Measurements from ENCODE around the gene ALDH18A1. TPM values are rescaled to one million over a fixed set of nuclear protein-coding genes. Genes with fewer than 3 reads are reported as not detected.
"Not testable (repeated sequence)": the region's sequence is repeated elsewhere in the genome, so short reads cannot be mapped to it uniquely, and the experiment has no call there.

Gene ALDH18A1
- total and polyA plus RNA-seq, 4 donors, result 10.0 to 35.0 (median 25.2) TPM

DNA sequence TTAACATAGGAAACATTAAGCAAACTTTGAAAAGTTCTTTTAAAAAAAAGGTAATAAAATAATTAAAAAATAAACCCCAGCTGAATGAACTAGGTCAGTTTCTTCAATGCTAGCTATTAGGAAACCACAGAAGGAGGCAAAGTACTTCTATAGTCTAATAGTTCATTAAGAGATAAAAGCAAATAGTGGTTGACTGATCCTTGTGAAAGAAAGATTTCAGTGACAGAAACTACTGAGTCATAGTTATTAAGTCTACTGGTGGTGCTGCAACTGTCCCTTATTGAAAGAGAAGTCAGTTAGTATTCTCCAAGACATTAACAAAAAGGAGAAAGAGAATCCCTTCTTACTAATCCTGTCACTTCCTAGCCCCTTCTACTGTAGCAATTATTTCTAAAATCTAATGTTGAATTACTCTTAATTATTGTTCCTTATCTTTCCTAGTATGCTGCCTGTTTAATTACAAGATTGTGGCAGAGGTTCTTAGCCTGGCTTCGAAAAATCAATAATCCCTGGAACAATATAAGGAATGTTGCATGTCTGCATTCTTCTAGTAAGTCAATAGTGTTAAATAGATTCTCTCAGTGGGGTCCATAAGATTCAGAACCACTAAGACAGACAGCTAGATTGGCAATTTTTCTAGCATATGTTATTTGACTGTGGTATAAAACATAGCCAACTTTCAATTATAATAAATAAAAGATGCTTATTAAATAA lies 19.0 kb upstream of the ALDH18A1 start:
- H3K36me3 ChIP-seq (ENCODE audit: control insufficient read depth in 4 of 4, insufficient read depth in 3 of 4, low read depth in 1 of 4, low read length in 3 of 4), result peaks cover 2 to 15% (median 5%) of the 10 kb centered on the region in 4 donors
- no peaks in the 10 kb centered on the region for H3K27me3 ChIP-seq (ENCODE audit: control insufficient read depth in 4 of 4, insufficient read depth in 4 of 4, low read length in 3 of 4)
- no peaks in the 10 kb centered on the region for H3K4me1 ChIP-seq (ENCODE audit: control insufficient read depth in 4 of 4, insufficient read depth in 4 of 4, low read length in 3 of 4)
- no peak overlapping the region for H3K27ac ChIP-seq (ENCODE audit: low read depth in 1 of 2, low read length in 2 of 2)
- H3K4me3 ChIP-seq (ENCODE audit: low read depth in 1 of 3, low read length in 3 of 3), result no peak overlapping the region
- no peaks in the 10 kb centered on the region for H3K9me3 ChIP-seq (ENCODE audit: control insufficient read depth in 4 of 4, low read length in 3 of 4)
- H3K9ac ChIP-seq (ENCODE audit: low read depth in 1 of 2, low read length in 2 of 2), result no peak overlapping the region
- TF ChIP-seq, protein P1, sequence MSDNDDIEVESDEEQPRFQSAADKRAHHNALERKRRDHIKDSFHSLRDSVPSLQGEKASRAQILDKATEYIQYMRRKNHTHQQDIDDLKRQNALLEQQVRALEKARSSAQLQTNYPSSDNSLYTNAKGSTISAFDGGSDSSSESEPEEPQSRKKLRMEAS (IDR thresholded peaks at IDR 0.05), result no peak
- TF ChIP-seq RAD21 (IDR thresholded peaks at IDR 0.05), result no peak
- no peak for TF ChIP-seq RXRA (IDR thresholded peaks at IDR 0.05)
- TF ChIP-seq FOXA2 (IDR thresholded peaks at IDR 0.05), result no peak
- TF ChIP-seq TAF1 (conservative IDR thresholded peaks at IDR 0.05), result no peak
- TF ChIP-seq NR2F2 (IDR thresholded peaks at IDR 0.05), result no peak
- TF ChIP-seq HNF4G (IDR thresholded peaks at IDR 0.05), result no peak
- TF ChIP-seq GABPA (IDR thresholded peaks at IDR 0.05 in 1 of 2, conservative IDR thresholded peaks at IDR 0.05 in 1 of 2), result no peak
- TF ChIP-seq YY1 (IDR thresholded peaks at IDR 0.05), result no peak
- TF ChIP-seq, protein P2, sequence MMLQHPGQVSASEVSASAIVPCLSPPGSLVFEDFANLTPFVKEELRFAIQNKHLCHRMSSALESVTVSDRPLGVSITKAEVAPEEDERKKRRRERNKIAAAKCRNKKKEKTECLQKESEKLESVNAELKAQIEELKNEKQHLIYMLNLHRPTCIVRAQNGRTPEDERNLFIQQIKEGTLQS (IDR thresholded peaks at IDR 0.05), result no peak
- no peak for TF ChIP-seq EGR1 (IDR thresholded peaks at IDR 0.05; ENCODE audit: low read depth in 2 of 2)
- TF ChIP-seq, protein P3, sequence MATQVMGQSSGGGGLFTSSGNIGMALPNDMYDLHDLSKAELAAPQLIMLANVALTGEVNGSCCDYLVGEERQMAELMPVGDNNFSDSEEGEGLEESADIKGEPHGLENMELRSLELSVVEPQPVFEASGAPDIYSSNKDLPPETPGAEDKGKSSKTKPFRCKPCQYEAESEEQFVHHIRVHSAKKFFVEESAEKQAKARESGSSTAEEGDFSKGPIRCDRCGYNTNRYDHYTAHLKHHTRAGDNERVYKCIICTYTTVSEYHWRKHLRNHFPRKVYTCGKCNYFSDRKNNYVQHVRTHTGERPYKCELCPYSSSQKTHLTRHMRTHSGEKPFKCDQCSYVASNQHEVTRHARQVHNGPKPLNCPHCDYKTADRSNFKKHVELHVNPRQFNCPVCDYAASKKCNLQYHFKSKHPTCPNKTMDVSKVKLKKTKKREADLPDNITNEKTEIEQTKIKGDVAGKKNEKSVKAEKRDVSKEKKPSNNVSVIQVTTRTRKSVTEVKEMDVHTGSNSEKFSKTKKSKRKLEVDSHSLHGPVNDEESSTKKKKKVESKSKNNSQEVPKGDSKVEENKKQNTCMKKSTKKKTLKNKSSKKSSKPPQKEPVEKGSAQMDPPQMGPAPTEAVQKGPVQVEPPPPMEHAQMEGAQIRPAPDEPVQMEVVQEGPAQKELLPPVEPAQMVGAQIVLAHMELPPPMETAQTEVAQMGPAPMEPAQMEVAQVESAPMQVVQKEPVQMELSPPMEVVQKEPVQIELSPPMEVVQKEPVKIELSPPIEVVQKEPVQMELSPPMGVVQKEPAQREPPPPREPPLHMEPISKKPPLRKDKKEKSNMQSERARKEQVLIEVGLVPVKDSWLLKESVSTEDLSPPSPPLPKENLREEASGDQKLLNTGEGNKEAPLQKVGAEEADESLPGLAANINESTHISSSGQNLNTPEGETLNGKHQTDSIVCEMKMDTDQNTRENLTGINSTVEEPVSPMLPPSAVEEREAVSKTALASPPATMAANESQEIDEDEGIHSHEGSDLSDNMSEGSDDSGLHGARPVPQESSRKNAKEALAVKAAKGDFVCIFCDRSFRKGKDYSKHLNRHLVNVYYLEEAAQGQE (IDR thresholded peaks at IDR 0.05), result no peak
- TF ChIP-seq JUND (IDR thresholded peaks at IDR 0.05), result no peak
- no peak for TF ChIP-seq SP1 (IDR thresholded peaks at IDR 0.05)
- TF ChIP-seq HNF4A (conservative IDR thresholded peaks at IDR 0.05), result no peak
- DNase-seq (ENCODE audit: low spot score), result no peak
- WGBS, result 76% methylated on average over 1 of the region's 1 CpG

DNA sequence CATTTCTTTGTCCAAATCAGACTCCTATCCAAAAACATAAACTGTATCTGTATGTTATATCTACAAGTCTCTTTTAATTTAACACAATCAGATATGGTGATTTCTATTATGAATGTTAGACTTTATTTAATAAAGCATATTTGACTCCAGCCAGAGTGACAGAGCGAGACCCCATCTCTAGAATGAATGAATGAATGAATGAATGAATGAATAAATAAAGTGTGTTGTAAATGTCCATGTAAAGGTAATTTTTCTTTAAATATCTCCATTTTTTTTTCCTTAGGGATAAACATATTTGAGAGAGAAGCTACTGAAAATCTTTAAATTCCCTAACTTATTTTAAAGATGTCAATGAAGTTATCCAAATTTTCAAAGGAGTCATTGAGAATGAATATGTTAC lies 18.1 kb upstream of the ALDH18A1 start:
- Histone ChIP-seq H3K36me3 (ENCODE audit: control insufficient read depth in 4 of 4, insufficient read depth in 3 of 4, low read depth in 1 of 4, low read length in 3 of 4) (peaks cover 0 to 13% (median 2%) of the 10 kb centered on the region in 4 donors), H3K4me1 (ENCODE audit: control insufficient read depth in 4 of 4, insufficient read depth in 4 of 4, low read length in 3 of 4) (no peaks in the 10 kb centered on the region), H3K4me3 (ENCODE audit: low read depth in 1 of 3, low read length in 3 of 3) (no peak overlapping the region), H3K9ac (ENCODE audit: low read depth in 1 of 2, low read length in 2 of 2) (no peak overlapping the region), H3K27me3 (ENCODE audit: control insufficient read depth in 4 of 4, insufficient read depth in 4 of 4, low read length in 3 of 4) (no peaks in the 10 kb centered on the region), H3K27ac (ENCODE audit: low read depth in 1 of 2, low read length in 2 of 2) (no peak overlapping the region), H3K9me3 (ENCODE audit: control insufficient read depth in 4 of 4, low read length in 3 of 4) (no peaks in the 10 kb centered on the region)
- 98% methylated on average over 1 of the region's 1 CpG for WGBS
- DNase-seq (ENCODE audit: low spot score), result no peak
- no peak for TF ChIP-seq TAF1 (conservative IDR thresholded peaks at IDR 0.05)
- TF ChIP-seq, protein P3 (IDR thresholded peaks at IDR 0.05), result no peak
- TF ChIP-seq FOXA2 (IDR thresholded peaks at IDR 0.05), result no peak
- TF ChIP-seq JUND (IDR thresholded peaks at IDR 0.05), result no peak
- TF ChIP-seq, protein P1 (IDR thresholded peaks at IDR 0.05), result no peak
- TF ChIP-seq RAD21 (IDR thresholded peaks at IDR 0.05), result no peak
- TF ChIP-seq, protein P2 (IDR thresholded peaks at IDR 0.05), result no peak

DNA sequence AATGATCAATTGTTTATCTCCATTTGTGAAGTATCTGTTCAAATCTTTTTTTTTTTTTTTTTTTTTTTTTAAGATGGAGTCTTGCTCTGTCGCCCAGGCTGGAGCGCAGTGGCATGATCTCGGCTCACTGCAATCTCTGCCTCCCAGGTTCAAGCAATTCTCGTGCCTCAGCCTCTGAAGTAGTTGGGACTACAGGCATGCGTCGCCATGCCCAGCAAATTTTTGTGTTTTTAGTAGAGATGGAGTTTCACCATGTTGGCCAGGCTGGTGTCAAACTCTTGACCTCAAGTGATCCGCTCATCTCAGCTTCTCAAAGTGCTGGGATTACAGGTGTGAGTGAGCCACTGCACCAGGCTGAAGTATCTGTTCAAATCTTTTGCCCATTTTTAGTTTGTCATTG lies 16.1 kb upstream of the ALDH18A1 start:
- over 99% methylated on average over 7 of the region's 7 CpGs for WGBS

More for the DNA sequence above, 16.1 kb upstream of the ALDH18A1 start:
- not testable (repeated sequence) for H3K27me3 ChIP-seq (ENCODE audit: control insufficient read depth in 4 of 4, insufficient read depth in 4 of 4, low read length in 3 of 4); H3K27ac ChIP-seq (ENCODE audit: low read depth in 1 of 2, low read length in 2 of 2); H3K4me1 ChIP-seq (ENCODE audit: control insufficient read depth in 4 of 4, insufficient read depth in 4 of 4, low read length in 3 of 4); DNase-seq (ENCODE audit: low spot score); H3K9me3 ChIP-seq (ENCODE audit: control insufficient read depth in 4 of 4, low read length in 3 of 4); H3K36me3 ChIP-seq (ENCODE audit: control insufficient read depth in 4 of 4, insufficient read depth in 3 of 4, low read depth in 1 of 4, low read length in 3 of 4); H3K4me3 ChIP-seq (ENCODE audit: low read depth in 1 of 3, low read length in 3 of 3); H3K9ac ChIP-seq (ENCODE audit: low read depth in 1 of 2, low read length in 2 of 2)

All from liver (tissue), 9 donors.